GM21515 (cell line): Measurements from ENCODE around the gene DICER1.
"Not testable (repeated sequence)": the region's sequence is repeated elsewhere in the genome, so short reads cannot be mapped to it uniquely, and the experiment has no call there.

Experiments used
- ATAC-seq: cut with Tn5 transposase; IDR thresholded peaks from one replicate; pipeline ENCODE4 v1.9.1; 2021; ENCODE audit not compliant: unreplicated experiment

The DICER1 gene

GRCh38 chr14:95185767-95186392, 28.6 kb upstream of the DICER1 start:
- no peak for ATAC-seq

GRCh38 chr14:95185033-95185766, 27.9 kb upstream of the DICER1 start:
- no peak for ATAC-seq

GRCh38 chr14:95184413-95184790, 27.1 kb upstream of the DICER1 start:
- no peak for ATAC-seq

- no peak for ATAC-seq
These were observed 26.4 kb upstream of the DICER1 start for GRCh38 chr14:95183532-95184412.

GRCh38 chr14:95183082-95183481, 25.8 kb upstream of the DICER1 start:
- no peak for ATAC-seq

- ATAC-seq: no peak
These were observed 25.1 kb upstream of the DICER1 start for GRCh38 chr14:95182379-95182778.

GRCh38 chr14:95180966-95181741, 23.8 kb upstream of the DICER1 start:
- no peak for ATAC-seq

- not testable (repeated sequence) for ATAC-seq
These were observed 18.3 kb upstream of the DICER1 start for GRCh38 chr14:95175670-95176069.

- no peak for ATAC-seq
These were observed 17.0 kb upstream of the DICER1 start for GRCh38 chr14:95174184-95174792.

GRCh38 chr14:95173518-95173917, 16.2 kb upstream of the DICER1 start:
- ATAC-seq: no peak

GRCh38 chr14:95167177-95167576, 9.8 kb upstream of the DICER1 start:
- no peak for ATAC-seq

- ATAC-seq: no peak
These were observed 8.2 kb upstream of the DICER1 start for GRCh38 chr14:95165517-95165916.

GRCh38 chr14:95164506-95164905, 7.2 kb upstream of the DICER1 start:
- ATAC-seq: no peak

GRCh38 chr14:95163666-95164065, 6.3 kb upstream of the DICER1 start:
- no peak for ATAC-seq

- ATAC-seq: no peak
These were observed 5.8 kb upstream of the DICER1 start for GRCh38 chr14:95163132-95163531.

- no peak for ATAC-seq
These were observed 5.3 kb upstream of the DICER1 start for GRCh38 chr14:95162641-95163040.

GRCh38 chr14:95157048-95157326, 342 bp downstream of the DICER1 start:
- ATAC-seq: peak; percentile 37

- peak; percentile 26 for ATAC-seq
These were observed 925 bp downstream of the DICER1 start for GRCh38 chr14:95156161-95157047.

- no peak for ATAC-seq
These were observed 2.3 kb downstream of the DICER1 start for GRCh38 chr14:95155045-95155444.

- no peak for ATAC-seq
These were observed 3.5 kb downstream of the DICER1 start for GRCh38 chr14:95153866-95154265.
